Measurements from ENCODE around the gene FAT1.

FAT1 gene

GRCh38 chr4:186726426-186727168, 2.9 kb upstream of the FAT1 start:
- H3K4me3 ChIP-seq (ENCODE audit: low read depth, low read length), result peak overlapping the region; percentile 89
- no peak for DNase-seq (ENCODE audit: low read depth)

GRCh38 chr4:186725469-186726425, 2.1 kb upstream of the FAT1 start:
- H3K4me3 ChIP-seq (ENCODE audit: low read depth, low read length), result peak overlapping the region; percentile 89
- DNase-seq (ENCODE audit: low read depth), result no peak

GRCh38 chr4:186724864-186725468, 1.3 kb upstream of the FAT1 start:
- DNase-seq (ENCODE audit: low read depth), result no peak
- H3K4me3 ChIP-seq (ENCODE audit: low read depth, low read length), result peak overlapping the region; percentile 89

- no peak for DNase-seq (ENCODE audit: low read depth)
- H3K4me3 ChIP-seq (ENCODE audit: low read depth, low read length), result peak overlapping the region; percentile 89
Observed at GRCh38 chr4:186724058-186724863, 605 bp upstream of the FAT1 start.

GRCh38 chr4:186722796-186723291, 812 bp downstream of the FAT1 start:
- DNase-seq (ENCODE audit: low read depth), result no peak

GRCh38 chr4:186719925-186720694, 3.5 kb downstream of the FAT1 start:
- H3K4me3 ChIP-seq (ENCODE audit: low read depth, low read length), result no peak overlapping the region
- DNase-seq (ENCODE audit: low read depth), result no peak

More at GRCh38 chr4:186722796-186723291, 812 bp downstream of the FAT1 start:
- peak overlapping the region; percentile 89 for H3K4me3 ChIP-seq (ENCODE audit: low read depth, low read length)

- no peak overlapping the region for H3K4me3 ChIP-seq (ENCODE audit: low read depth, low read length)
- DNase-seq (ENCODE audit: low read depth), result no peak
Observed at GRCh38 chr4:186717556-186717955, 6.1 kb downstream of the FAT1 start.

- no peak overlapping the region for H3K4me3 ChIP-seq (ENCODE audit: low read depth, low read length)
- DNase-seq (ENCODE audit: low read depth), result no peak
Observed at GRCh38 chr4:186715077-186715476, 8.6 kb downstream of the FAT1 start.

GRCh38 chr4:186714006-186714675, 9.5 kb downstream of the FAT1 start:
- H3K4me3 ChIP-seq (ENCODE audit: low read depth, low read length), result no peak overlapping the region
- DNase-seq (ENCODE audit: low read depth), result no peak

GRCh38 chr4:186712690-186713089, 11.0 kb downstream of the FAT1 start:
- H3K4me3 ChIP-seq (ENCODE audit: low read depth, low read length), result no peak overlapping the region
- no peak for DNase-seq (ENCODE audit: low read depth)

GRCh38 chr4:186710521-186711119, 13.0 kb downstream of the FAT1 start:
- no peak overlapping the region for H3K4me3 ChIP-seq (ENCODE audit: low read depth, low read length)
- no peak for DNase-seq (ENCODE audit: low read depth)

- H3K4me3 ChIP-seq (ENCODE audit: low read depth, low read length), result no peak overlapping the region
- no peak for DNase-seq (ENCODE audit: low read depth)
Observed at GRCh38 chr4:186709517-186709916, 14.1 kb downstream of the FAT1 start.

GRCh38 chr4:186708554-186708953, 15.1 kb downstream of the FAT1 start:
- no peak for DNase-seq (ENCODE audit: low read depth)
- no peak overlapping the region for H3K4me3 ChIP-seq (ENCODE audit: low read depth, low read length)

GRCh38 chr4:186707996-186708395, 15.7 kb downstream of the FAT1 start:
- H3K4me3 ChIP-seq (ENCODE audit: low read depth, low read length), result no peak overlapping the region
- no peak for DNase-seq (ENCODE audit: low read depth)

- no peak overlapping the region for H3K4me3 ChIP-seq (ENCODE audit: low read depth, low read length)
- DNase-seq (ENCODE audit: low read depth), result no peak
Observed at GRCh38 chr4:186707574-186707973, 16.1 kb downstream of the FAT1 start.

- no peak overlapping the region for H3K4me3 ChIP-seq (ENCODE audit: low read depth, low read length)
- DNase-seq (ENCODE audit: low read depth), result no peak
Observed at GRCh38 chr4:186704057-186704456, 19.6 kb downstream of the FAT1 start.

GRCh38 chr4:186703510-186703909, 20.1 kb downstream of the FAT1 start:
- H3K4me3 ChIP-seq (ENCODE audit: low read depth, low read length), result no peak overlapping the region

GRCh38 chr4:186702940-186703339, 20.7 kb downstream of the FAT1 start:
- DNase-seq (ENCODE audit: low read depth), result no peak
- no peak overlapping the region for H3K4me3 ChIP-seq (ENCODE audit: low read depth, low read length)

More at GRCh38 chr4:186703510-186703909, 20.1 kb downstream of the FAT1 start:
- DNase-seq (ENCODE audit: low read depth), result no peak
